ENCODE measurements around the gene RAP1B.

RAP1B gene

DNA sequence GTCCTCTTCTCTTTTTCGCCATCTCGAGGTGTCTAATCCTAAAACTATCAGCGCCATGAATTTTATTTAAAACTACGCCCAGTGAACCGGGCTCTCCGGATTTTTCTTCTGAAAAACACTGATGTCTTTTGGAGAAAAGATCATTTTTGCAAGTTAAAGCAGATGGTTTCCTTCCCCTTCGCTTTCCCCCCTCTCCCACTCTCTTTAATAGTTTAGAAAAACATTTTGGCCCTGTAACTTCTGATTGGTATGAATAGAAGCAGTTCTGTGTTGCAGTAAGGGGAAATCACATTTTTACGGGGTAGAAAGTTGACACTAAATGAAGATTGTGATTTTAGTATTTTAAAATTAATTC, 1.1 kb downstream of the RAP1B start:
- no peak for DNase-seq (ENCODE audit: low spot score)

DNA sequence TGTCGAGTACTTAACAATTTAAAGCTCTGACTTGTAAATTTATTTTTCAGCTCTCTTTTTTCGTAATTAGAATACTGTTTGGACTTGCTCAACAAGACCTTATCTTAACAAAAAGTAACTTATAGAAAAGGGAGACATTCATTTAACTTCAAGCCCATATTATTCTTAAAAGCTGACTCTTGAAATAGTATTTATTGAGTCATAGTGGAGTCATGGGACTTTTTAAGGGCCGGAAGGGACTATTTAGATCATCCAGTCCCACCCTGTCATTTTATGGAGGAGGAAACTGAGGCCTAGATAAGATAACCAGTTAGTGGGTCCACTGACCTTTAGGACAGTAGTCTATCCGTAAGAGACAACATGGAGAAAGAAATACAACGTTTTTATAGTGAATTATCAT, 1.5 kb downstream of the RAP1B start:
- no peak for DNase-seq (ENCODE audit: low spot score)

DNA sequence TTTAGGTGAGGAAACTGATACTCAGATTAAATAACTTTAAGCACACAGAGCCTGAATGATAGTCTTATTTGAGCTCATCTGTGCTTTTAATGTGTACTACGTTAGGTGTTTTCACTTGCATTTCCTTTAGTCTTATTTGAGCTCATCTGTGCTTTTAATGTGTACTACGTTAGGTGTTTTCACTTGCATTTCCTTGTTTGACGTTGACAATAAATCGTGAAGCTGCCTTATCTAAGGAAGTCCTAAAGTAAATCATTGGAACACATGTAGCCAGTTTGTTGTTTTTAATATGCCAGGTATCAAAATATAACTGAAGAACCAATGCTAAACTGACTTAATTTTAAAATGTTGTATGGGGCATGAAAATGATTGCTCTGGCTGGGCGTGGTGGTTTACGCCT, 2.0 kb downstream of the RAP1B start:
- no peak for DNase-seq (ENCODE audit: low spot score)

DNA sequence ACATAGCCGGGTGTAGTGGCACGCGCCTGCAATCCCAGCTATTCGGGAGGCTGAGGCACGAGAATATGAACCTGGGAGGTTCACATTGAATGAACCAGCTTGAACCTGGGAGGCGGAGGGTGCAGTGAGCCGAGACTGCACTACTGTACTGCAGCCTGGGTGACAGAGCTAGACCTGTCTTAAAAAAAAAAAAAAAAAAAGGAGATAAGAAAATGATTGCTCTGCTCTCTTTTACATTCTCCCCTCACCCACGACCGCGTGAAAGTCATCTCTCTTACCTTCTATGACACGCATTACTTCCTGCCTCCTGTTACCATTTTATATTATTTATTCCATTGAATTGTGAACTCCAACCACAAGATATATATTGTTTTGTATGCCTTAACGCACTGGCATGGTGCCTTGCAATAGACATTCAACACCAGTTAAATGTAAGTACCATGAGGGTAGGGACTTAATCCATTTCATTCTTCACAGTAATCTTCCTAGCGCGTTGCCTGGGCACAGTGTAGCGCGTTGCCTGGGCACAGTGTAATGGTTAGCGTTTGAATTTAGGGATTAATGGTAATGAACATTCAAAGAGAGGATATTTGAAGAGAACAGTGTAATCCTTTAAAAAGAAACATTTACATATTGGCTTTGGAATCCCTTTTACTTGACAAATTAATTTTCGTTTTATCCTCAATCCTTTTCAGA, 2.7 kb downstream of the RAP1B start:
- no peak for DNase-seq (ENCODE audit: low spot score)

DNA sequence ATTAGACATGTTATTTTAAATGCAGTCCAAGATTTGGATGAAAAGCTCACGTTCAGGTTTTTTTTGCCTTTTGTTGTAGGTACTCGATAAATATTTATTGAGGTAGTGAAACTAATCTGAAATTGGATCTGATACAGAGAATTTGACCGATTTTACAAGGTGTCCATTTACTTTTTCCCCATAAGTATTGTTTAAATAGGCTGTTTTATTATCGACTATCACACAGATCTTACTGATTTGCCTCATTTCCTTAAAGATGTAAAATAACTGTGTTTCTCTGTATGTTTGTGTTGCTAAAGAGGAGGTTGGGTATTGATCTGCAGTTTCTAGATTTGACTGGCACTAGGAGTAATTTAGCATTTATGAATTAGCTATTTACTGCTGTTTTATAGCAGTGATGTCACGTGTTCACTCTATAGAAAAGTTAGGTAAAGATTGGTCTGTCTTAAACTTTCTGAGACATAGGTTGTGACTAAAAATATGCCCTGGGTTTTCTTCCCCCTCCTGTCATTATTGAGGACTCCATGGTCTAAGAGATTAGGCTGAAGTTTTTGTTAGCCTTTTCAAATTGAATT, 3.5 kb downstream of the RAP1B start:
- no peak for DNase-seq (ENCODE audit: low spot score)

DNA sequence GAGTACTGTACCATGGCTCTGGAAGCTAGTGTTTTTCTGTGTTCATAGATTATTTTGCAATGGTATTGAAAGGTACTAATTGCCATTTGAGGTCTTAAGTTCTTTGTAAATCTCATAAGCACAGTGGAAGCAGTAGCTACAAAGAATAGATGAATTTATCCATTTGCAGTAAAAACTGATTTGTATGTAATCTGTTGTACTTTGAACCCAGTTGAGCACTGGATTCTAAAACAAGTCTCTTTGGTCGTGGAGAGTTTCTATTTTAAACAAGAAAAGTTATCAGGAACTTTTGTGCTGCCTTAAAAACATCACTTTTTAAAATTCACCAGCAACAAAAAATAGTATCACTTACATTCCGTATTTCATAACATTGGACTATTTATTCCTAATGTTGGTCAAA, 4.1 kb downstream of the RAP1B start:
- no peak for DNase-seq (ENCODE audit: low spot score)

DNA sequence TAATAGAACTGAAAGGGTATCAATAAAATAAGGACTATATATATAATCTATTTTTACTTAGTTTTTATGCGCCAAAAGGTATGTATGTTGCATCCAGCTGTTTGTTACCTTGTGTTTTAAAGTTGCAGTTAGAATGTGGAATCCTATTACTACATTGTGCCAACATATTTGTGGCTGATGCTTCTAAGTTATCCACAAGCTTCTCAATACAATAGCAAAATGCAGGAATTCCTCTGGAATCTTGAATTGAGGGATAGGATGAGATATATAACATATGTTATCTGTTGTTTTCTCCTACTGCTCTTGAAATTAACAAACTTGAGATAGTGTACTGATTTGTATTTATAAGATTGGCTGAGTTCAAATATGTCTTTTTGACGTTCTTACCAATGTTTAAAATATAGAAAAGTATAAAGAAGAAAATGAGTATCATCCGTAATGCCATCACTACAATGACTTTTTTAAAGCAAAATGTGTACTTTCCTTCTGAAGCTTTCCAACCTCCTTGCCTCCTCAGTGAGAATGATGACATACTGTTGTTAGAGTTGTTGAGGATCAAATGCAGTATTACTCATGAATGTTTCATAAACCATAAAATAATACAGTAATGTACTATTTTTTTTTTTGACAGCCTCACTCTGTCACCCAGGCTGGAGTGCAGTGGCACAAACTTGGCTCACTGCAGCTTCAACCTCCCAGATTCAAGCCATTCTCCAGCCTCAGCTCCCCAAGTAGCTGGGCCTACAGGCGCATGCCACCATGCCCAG, 6.6 kb downstream of the RAP1B start:
- DNase-seq (ENCODE audit: low spot score) = no peak

DNA sequence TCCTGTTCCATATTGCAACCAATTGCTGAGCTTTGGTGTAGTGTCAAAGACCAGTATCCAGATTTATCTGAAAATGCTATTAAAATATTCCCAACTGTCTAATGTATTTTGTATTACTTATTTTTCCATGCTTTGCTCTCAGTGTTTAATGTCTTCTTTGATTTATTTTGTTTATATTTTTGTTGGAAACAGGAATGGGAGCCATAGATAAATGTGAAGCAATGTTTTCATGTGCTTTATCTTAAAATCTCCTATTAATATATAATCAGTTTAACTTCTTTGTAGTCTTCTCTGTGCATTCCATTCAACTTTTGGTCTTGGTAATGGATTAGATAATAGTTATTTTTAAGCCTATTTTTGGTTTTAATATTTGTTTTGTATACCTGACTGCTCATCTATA, 8.8 kb downstream of the RAP1B start:
- DNase-seq (ENCODE audit: low spot score) = no peak

DNA sequence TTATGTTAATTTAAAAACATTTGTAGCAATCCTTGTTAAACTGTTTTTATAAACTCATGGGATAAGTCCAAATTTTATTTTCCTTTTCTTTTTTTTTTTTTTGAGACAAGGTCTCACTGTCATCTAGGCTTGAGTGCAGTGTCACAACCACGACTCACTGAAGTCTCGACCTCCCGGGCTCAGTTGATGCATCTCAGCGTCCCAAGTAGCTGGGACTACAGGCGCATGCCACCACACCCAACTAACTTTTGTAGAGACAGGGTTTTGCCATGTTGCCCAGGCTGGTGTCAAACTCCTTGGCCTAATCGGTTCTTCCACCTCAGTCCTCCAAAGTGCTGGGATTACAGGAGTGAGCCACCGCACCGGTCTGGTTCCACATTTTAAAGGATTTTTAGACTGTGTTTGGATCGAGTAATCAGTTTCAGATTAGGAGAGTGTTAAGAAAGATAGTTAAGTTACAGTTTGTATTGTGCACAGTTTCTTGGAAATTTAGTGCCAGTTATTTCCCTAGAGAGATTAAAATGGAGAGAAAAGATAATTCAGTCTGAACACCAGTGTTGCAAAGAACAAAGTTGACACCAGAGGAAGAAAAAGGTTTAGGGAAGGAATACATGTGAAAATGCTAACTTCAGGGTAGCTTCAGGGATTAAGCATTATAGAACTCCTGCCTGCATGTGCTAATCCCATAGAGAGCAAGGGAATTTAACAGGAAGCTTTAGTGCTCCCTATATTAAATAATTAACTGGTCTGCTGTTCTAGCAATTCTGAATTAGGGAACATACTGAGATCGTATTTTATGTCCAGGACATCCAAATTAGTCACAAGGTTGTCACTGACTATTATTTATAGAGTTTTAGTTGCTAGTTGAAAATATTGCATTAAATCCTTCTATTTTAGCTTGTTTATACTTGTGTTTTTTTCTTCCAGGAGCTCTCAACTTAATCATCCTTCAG, 10.1 kb downstream of the RAP1B start:
- DNase-seq (ENCODE audit: low spot score) = no peak

DNA sequence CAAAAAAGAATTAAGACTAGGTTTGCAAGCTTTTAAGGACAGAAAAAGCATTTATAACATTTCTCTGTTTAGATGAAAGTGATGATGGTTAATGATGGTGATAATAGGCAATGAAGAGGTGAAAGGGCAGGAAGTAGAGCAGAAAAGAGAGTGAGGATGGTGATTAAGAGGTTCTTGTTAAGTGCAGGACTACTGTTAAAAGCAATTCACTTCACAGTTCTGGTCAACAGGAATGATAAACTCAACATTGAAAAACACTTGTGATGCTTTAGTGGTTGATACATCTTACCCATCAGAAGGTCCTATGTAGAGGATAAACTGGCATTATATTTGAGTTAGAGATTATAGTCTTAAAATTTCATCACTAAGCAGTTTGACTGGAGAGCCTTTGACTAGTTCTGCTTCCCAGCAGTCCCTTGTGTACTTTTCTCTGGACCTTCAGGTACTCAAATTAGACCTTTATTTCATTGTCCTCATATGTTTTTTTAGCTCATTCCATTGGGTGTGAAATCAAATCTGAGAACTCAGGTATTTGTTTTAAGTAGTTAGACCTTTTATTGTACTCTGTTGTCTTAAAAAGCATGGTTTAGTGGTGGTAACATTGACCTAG, 10.9 kb downstream of the RAP1B start:
- no peak for DNase-seq (ENCODE audit: low spot score)

DNA sequence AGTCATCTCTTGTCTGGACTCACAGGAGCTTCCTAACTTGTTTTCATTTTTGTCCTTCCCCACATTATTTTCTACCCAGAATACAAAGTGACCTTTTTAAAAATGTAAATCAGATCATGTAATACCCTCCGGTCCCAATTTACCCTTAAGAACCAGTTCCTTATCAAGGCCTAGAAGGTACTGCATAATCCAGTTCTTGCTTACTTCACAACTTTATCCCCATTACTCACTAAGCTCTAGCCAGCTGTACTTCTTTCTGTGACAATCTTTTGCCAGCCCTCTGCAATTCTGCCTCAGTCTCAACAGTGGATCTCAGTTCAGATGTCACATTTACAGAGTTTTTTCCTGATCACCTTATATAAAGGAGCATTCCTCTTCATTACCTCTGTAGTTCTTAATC, 11.6 kb downstream of the RAP1B start:
- DNase-seq (ENCODE audit: low spot score) = no peak

DNA sequence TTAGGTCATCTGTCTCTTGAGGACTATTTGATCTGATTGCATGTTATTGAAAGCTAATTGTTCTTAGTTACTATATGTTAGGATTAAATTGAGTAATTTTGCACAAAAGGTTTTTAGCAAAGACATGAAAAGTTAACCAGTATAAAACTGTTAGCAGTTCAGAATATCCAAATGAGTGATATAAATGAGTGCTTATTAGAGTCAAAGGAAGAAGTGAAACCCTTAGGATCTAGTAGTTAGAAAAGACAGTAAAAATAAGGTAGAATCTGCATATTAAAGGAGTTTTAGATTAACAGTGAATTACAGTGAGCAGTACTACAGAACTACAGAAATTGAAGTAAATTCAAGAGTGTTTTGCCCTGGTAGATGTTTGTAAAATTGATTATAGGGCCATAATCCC, 12.4 kb downstream of the RAP1B start:
- no peak for DNase-seq (ENCODE audit: low spot score)

DNA sequence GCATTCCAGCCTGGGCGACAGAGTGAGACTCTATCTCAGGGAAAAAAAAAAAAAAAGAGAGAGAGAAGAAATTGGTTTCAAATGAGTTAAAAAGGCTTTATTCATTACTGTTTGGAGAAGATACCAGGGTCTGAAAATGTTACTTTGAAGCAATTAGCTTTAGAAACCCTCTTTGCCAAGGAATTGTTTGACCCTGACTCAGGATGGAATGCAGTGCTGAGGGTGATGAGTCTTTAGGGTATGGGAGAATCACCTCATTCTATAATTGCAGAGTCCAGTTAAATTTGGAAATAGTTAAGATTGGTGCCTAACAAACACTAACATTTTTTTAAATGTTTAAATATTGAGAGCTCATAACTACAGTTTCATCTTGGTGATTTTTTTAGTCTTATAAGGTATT, 13.3 kb downstream of the RAP1B start:
- no peak for DNase-seq (ENCODE audit: low spot score)

DNA sequence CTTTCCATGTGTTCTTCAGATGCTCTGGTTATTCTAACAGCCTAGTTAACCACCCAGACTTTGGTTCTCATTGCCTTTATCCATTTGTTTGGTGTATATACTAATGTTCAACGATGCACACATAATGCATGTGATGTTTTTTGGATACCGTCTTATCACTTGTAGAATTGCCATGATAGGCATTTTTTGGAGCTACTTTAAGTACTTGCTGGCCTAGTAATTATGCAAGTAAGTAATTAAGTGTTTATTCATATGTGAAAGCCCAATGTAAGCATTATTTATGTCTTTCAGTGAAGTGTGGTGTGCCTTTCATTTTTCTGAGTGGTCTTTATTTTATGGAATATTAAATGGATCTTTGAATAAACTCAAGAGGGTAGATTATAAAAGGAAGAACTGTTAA, 14.2 kb downstream of the RAP1B start:
- no peak for DNase-seq (ENCODE audit: low spot score)

DNA sequence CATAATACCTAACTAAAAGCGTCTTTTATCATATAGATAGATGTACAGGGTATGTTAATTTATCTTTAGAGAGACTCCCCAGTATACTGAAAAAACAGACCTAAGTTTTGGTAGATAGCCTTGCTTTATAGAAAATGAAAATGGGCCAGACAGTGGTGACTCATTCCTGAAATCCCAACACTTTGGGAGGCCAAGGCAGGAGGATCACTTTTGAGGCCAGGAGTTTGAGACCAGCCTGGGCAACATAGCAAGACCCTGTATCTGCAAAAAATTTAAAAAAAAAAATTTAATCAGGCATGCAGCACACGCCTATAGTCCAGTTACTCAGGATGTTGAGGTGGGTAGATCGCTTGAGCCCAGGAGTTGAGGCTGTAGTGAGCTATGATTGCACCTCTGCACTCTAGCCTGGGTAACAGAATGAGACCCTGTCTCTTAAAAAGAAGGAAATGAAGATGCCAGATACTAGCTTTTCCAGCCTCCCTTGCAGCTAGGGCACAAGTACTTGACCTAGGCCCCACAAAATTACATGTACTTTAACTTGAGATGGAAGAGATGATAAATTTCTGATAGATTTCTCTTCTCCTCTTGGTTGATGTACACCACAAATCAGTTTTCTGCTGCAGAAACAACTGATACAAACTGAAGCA, 17.1 kb downstream of the RAP1B start:
- DNase-seq (ENCODE audit: low spot score) = no peak

DNA sequence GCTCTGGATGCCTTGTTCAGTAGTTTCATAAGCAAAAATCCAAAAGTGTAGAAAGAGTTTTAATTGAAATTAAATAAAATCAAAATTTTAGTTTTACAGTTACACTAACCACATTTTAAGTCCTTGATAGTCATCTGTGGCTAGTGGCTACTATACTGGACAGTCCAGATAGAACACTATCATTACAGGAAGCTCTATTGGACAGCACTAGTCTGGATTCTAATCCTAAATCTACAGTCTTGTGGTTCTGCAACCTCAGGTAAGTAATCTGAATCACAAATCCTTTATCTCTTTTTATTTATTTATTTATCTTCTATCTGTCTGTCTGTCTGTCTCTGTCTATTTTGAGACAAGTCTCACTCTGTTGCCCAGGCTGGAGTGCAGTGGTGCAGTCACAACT, 18.0 kb downstream of the RAP1B start:
- DNase-seq (ENCODE audit: low spot score) = no peak

DNA sequence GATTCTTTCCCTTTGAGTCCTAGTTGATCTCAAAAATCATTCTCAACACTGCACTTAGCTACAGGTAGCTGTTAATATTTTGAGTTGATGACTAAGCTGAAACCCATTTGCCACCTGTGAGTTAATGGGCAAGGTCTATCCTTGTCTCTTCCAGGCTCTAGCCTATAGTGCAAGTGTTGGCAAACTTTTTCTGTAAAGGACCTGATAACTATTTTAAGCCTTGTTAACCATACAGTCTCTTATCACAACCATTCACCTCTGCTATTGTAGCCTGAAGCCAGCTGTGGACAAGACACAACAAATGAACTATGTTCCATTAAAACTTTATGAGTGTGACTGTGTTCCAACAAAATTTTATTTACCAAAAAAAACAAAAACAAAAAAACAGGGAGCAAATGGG, 19.4 kb downstream of the RAP1B start:
- DNase-seq (ENCODE audit: low spot score) = no peak

DNA sequence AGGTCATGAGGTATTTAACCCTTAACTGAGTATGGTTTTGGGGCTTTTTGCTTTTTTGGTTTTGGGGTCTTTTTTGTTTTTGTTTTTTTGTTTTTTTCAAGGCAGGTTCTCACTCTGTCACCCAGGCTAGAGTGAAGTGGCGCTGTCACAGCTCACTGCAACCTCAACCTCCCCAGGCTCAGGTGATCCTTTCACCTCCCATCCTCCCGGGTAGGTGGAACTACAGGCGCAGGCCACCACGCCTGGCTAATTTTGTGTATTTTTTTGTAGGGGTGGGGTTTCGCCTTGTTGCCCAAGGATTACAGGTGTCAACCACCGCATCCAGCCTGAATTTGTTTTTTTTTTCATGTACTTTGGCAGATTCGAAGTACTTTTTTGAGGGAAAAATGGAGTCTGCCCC, 19.9 kb downstream of the RAP1B start:
- no peak for DNase-seq (ENCODE audit: low spot score)

DNA sequence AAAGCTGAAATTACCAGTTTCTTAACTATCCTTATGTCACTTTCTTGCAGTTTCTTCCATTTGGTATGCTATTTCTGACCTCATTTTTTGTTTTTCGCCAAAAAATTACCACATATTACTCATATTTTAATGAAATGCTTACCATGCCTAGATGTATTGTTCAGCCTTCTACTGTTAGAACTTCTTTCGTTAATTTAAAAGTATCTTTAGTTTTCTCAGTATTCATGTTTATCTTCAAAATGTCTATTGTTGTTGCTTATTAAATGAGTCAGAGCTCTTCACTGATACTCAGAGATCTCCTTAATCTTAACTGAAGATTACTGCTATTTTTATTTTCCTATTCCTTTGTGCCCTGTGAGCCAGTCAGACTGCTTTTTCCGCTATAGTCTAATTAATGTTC, 20.5 kb downstream of the RAP1B start:
- DNase-seq (ENCODE audit: low spot score) = no peak

DNA sequence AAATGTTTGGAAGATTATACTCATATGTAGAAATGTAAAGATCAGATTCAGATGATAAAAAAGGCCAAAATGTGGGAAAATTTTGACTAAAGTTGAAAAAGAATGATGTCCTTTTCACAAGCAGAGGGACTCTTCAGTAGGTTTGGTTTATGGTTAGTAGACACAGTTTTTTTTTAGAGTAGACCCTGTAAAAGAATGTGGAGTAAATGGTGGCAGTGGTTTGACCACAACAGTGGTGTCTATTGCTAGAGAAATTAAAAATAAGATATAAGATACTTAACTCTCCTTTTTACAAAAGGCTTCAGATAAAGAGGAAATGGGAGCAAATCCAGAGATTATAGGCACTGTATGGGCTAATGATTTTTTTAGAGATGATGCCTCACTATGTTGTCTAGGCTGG, 21.8 kb downstream of the RAP1B start:
- no peak for DNase-seq (ENCODE audit: low spot score)

All from pons (tissue), 1 donor.